DMS153 treated with DMSO at 0.1 percent for 48 hours (cell line): ENCODE data around the gene NOTCH4.

ENCODE experiments used
- DNase-seq: peaks from one replicate; lab custom pipeline; 2025; ENCODE audit not compliant: unreplicated experiment; lab: John Stamatoyannopoulos, UW

NOTCH4 gene

DNA sequence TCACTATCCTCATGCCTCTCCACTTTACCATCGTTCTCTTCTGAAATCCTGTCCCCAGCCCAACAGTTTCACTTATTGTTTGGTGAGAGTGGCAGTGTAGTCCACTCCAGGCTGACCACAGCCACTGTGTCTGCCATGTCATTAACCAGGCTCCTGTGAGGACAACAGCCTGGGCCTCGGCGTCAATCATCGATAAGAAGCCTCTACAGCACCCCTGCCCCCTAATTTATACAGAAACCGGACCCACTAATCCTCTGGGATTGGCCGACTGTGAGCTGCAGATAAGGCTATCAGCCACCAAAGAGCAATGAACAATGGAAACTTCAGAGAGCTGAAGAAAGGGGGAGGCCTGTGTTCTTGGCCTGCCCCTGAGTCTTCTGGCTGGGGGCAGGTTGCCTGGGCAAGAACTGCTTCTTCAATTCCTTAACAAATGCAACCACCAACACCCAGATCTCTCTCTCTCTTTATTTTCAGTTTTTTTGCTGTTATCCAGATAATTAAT, 56.1 kb downstream of the NOTCH4 start:
- no peak for DNase-seq

DNA sequence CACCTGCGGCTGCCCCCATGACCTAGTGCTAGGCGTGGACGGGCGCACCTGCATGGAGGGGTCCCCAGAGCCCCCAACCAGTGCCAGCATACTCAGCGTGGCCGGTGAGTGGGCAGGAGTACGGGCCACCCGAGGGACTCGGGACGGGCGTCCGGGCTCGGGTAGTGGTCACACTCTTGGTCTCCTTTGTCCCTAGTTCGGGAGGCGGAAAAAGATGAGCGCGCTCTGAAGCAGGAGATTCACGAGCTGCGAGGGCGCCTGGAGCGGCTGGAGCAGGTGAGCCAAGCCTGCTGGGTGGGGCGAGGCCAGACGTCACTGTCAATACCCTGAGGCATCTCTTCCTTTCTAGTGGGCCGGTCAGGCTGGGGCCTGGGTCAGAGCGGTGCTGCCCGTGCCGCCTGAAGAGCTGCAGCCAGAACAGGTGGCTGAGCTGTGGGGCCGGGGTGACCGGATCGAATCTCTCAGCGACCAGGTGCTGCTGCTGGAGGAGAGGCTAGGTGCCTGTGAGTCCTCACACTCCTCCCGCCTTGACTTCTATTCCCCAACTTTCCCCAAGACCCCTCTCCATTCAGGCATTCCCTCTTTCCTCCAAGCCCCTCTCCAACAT, 56.6 kb downstream of the NOTCH4 start:
- DNase-seq, result peak; percentile 15

DNA sequence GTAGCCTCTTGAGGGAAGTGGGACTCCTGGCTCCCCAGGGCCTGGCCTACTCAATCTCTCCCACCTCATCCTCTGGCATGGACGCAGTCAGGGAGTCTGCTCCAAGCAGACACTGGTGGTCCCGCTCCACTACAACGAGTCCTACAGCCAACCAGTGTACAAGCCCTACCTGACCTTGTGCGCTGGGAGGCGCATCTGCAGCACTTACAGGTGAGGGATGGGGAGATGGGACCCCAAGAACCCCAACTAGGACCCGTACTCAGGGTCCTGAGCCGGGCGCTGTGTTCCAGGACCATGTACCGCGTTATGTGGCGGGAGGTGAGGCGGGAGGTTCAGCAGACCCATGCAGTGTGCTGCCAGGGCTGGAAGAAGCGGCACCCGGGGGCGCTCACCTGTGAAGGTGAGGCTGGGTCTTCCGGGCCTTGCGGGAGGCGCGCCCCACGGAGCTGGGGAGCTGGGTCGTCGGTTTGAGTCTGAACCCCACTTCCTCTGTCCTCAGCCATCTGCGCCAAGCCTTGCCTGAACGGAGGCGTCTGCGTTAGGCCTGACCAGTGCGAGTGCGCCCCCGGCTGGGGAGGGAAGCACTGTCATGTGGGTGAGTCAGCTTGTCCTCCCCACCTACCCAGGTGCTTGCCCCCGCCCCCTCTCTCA, 57.3 kb downstream of the NOTCH4 start:
- no peak for DNase-seq

DNA sequence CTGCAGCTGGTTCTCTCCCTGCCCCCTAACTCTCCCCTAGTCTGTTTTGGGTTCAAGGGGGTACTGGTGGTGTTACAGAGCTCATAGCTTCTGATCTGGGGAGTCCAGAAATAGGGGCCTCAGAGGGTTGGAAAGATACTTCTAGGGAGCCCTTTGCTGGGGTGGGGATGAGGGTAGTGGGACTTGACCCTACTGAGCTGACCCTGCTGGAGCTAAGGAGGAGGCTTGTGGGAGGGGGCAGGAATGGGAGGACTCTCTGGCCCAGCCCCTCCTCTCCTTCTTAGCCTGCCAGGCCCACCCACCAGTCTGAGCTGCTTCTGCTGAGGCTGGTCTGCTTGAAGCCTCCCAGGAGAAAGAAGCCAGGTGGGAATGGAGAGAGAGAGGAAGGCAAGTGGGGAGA, 59.6 kb downstream of the NOTCH4 start, which contains the start of gene EGFL8:
EGFL8 (plus strand) TSS at position 301 of the 400 bp plus-strand sequence. CDS start 1,571 bp downstream, outside the sequence.
- DNase-seq, result no peak

DNA sequence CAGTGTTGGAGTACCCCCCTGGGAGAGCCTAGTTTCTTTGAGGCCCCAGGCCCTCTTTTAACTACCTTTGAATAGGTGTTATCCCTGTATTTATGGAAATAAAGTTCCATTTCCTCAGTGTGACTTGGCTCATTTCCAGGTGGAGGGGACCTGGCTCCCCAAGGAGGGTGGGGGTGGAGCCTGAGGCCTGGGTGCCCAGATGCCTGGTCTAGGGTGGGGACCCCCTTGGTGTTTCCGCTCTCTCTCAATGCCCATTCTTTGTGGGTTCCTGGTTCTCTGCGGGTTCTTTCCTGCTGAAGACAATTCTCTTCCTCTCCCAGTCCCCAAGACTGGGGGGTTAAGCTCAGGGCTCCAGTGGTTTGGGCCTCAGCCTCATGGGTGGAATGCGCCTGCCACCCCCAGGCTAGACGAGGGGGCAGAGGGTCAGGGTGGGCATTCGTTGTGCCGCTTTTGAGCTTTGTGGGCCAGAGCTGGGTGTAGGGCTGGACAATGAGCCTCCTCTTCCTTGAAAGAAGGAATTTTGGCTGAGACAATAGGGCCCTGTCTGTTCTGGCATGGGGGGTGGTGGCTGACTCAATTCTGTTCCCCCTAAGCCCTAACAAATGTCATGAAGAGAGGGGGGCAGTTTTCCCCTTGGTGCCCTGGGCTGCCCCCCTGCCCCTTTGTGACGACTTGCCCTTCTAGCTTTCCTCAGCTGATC, 60.2 kb downstream of the NOTCH4 start:
- no peak for DNase-seq

DNA sequence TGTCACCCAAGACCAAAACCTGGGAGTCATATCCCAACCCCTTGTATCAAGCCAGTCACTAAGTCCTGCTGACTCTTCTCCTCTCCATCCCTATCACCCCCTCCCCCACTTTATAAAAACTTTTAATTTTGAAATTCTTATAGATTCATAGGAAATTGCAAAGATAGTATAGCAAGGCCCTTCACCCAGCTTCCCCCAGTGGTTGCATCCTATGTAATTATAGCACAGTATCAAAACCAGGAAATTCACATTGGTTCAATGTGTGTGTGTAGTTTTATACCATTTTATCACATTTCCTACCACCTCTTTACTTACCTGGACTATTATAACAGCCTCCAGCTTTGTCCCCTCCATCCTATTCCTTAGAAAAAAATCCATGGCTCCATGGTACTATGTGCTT, 65.8 kb downstream of the NOTCH4 start:
- DNase-seq, result no peak

DNA sequence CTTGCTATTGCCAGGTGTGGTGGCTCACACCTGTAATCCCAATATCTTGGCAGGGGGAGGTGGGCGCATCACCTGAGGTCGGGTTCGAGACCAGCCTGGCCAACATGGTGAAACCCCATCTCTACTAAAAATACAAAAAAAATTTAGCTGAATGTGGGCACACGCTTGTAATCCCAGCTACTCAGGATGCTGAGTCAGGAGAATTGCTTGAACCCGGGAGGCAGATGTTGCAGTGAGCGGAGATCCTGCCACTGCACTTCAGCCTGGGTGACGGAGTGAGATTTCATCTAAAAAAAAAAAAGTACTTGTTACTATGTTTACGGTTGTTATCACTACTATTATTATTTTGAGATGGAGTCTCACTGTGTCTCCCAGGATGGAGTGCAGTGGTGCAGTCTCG, 67.0 kb downstream of the NOTCH4 start:
- DNase-seq, result no peak

DNA sequence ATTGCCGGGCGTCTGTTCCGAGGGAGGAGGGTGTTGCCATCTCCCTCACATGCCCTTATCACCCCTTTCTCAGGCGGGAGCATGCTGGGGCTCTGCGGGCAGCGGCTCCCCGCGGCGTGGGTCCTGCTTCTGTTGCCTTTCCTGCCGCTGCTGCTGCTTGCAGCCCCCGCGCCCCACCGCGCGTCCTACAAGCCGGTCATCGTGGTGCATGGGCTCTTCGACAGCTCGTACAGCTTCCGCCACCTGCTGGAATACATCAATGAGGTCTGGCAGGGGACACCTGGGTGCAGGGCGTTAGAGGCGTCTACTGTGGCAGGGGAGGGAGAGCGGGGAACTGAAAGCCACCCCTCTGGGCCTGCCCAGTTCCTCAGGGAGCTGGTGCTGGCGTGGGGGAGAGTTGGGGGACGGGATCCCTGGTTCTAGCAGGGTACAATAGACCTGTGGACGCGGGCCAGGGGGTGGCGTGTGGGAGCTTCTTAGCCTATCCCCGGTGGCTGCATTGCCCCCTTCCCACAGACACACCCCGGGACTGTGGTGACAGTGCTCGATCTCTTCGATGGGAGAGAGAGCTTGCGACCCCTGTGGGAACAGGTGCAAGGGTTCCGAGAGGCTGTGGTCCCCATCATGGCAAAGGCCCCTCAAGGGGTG, 69.2 kb downstream of the NOTCH4 start:
- DNase-seq, result peak; percentile 47

DNA sequence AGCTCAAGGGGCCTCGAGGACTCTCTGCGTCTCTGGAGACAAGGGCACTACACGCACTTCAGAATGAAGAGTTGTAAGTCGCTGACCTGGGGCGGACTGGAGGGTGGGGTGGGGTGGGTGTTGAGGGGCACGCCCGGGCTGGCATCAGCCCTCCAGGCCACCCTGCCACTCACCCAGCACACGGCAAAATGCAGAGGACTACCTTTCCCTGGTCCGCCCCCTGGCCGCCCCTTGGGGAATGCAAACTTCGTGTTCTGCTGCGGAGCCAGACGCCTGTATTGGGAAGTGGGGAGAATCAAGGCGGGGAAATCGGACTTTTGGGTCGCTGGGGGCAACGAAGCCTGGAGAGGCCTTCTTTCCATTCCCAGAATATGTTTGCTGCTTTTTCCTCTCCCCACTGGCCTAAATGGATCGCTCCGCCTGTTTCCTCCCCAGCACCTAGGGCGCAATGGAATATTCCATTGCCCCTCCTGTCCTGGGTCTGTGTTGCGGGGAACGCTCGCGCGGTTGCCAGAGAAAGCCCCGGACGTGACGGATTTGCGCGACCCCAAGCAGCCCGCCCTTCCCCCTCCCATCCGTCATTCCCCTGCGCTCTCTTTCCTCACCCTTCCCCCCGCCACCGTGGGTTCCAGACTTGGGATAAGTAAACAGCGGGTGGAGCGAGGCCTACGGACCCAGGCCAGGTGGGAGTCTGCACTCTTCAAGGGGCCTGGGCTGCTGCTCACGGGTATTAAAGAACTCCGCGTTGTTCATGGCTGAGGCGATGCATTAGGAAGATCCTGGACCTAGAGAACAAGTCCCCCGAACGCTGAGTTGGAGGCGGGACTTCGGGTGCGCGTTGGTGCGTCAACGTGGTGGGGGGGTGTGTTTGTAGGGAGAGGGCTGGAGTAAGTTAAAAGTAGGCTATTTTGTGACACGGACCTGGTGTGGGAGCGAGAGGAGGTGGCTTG, 70.0 kb downstream of the NOTCH4 start, which contains the start of gene PPT2:
PPT2 (plus strand) TSS at position 578 of the 950 bp plus-strand sequence. CDS start 454 bp downstream, outside the sequence.
- peak; percentile 52 for DNase-seq

DNA sequence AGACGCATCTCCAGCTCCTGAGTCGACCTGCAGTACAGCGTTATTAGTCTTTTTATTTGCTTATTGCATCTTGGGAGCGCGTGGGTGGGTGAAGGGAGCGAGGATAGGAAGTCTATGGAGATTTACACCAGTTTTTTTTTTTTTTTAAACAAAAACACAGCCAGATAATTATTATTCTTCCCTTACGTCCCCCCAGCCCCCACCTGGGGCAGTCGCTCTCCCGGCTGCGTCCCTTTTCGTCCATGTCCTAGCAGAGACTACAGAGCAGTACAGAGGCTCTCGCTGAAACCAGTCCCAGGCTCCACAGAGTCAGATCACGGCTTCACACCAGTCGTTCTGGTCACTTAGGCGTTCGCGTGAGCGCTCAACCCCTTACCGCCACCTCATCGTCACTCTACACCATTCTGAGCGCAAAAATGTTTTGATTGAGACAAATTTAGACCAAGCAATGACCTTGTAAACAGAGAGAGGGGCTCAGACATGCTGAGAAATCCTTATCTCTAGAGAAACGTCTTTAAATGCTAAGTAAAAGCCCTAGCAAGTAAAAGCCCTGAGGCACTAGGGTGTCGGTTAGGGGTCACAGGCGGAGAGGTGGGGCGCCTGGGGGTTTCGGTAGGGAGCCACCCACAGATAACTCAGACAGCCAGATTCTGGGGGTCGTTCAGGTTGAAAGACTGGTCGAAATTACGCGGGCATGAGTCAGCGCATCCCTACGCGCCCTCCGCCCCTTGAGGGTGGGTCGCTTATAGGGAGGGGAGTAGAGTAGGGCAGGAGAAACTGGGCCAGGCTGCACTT, 70.9 kb downstream of the NOTCH4 start:
- no peak for DNase-seq

DNA sequence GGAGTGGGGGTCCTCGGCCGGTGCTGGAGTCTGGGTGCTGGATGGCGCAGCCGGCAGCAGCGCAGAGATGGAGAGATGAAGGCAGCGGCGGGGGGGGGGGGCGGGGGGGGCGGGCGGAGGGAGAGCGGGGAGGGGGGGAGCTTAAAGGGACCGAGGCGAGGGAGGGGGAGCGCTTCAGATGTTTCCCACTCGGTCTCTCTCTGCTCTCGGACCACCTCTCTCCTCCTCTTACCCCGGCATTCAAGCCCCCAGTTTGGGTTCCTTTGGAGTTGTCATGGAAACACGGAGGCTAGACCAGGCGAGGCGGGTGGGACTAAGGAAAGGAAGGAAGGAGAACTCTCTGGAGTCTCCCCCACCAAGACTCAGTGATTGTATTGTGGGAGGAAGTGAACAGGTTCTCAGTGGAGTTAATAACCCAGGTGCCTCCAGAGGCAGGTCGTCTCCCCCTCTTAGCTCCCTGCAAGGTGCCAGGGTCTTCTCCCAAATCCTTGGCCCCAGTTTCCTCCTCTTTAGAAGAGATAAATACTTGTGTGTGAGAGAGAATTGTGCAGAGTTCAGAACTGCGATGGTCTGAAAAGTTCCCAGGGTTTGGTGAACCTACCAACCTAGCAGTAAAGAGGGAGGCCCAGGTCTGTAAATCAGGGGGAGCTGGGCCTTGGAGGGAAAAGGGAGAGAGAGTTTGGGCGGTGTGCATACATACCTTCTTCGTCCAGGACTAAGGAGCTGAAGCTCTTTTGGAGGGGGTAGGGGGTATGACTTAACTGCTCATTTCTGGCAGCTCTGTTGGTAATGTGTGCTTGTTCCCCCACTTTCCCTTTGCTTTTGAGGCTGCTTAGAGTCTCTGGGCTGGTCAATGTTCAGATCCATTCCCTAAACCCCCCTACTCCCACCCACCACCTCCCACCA, 71.8 kb downstream of the NOTCH4 start, which contains the start of gene PRRT1:
PRRT1 (minus strand) TSS at position 77 of the 906 bp plus-strand sequence. CDS start 112 bp downstream, outside the sequence.
- no peak for DNase-seq

DNA sequence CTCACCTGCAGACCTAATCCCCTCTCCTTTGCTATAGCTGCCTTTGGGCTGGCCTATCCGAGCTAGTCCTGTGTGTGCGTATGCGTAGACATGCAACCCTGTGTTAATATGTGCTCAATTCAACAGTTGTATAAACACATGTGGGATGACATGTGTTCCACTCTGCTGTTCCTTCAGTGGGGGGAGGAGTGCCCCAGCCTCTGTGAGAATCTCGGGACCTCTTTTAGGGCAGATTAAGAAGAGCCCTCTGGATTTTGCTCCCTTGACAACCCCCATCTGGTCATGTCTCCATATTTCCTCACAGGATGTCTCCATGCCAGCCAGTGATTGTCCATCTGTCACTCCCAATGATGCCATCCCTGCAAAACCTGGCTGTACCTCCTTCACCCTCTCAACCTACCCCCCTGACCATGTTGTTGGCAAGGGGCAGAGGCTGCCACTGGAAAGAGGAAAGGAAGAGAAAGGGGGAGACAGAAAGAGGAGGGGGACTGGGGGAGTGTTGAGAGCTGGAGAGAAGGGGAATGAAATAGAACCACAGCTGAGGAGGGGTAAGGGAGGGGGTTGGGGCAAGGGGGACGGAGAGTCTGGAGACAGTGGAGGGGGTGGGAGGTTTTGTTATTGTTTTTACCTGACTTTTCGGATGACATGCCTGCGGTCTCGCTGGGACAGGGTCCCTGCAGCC, 72.5 kb downstream of the NOTCH4 start:
- DNase-seq, result no peak

DNA sequence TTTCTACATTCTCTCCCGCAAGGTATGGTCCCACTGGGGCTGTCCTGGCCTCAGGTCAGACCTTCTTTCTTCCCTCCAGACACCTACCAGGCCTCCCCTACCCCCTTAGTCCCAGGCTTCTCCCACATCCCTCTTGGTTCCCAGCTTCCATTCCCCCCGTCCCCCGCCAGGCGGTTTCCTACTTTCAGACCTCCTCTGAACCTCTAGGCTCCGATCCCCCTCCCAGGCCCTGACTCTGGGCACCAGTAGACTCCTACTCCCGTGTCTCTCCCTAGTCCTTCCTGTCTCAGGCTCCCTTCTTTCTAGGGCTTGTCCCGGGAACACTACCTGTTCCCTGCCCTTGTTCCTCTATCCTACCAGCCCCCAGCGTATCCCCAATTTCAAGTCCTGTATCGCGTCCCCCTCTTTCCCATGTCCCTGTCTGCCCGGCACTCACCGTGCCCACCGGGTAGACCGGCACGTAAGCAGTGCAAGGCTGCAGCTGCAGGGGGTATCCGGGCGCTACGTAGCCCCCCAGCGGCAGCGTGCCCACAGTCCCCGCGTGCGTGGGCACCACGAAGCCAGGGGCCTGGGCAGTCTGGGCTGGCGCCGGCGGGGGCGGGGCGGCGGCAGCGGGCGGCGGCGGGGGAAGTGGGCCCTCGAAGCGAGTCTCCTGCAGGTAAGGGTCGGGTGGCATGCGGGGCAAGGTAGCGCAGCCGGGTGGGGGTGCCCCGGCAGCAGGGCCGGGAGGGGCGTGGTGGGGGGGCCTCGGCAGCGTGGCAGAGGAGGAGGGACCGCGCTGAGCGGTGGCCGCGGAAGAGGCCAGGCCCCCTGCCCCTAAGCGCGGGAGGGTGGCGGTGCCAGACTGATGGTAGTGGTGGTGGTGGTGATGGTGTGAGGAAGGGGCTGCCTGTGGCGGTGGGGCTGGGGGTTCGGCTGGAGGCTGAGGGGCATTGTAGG, 73.7 kb downstream of the NOTCH4 start:
- no peak for DNase-seq

DNA sequence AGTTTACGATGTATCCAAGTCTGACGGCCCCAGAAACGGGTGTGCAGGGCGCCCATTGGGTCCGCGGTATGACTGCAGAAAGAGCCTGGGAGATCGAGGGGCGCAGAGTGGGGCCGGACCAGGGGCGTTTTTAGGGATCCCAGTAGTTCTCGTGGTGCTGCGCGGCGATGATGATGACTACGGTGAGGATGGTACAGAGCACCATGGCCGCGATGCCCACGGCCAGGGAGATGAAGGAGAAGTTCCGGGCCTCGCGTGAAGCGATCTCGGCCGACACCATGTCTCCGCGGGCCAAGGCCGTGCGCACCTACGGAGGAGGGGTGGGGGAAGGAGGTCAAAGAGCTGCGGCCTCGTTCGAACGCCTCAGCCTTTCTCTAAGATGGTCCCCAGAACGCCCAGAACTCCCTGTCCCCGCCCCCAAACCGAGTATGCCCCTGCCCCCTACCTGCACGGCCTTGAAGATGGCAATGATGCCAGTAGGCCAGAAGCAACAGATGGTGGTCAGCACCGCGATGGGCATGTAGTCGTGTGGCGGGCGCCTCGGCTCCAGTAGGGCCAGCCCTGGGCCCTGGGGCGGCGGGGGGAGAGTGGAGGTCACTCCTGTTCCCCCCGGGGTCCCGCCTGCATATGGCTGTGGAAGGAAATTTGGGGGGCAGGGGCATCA, 74.6 kb downstream of the NOTCH4 start:
- DNase-seq, result no peak

DNA sequence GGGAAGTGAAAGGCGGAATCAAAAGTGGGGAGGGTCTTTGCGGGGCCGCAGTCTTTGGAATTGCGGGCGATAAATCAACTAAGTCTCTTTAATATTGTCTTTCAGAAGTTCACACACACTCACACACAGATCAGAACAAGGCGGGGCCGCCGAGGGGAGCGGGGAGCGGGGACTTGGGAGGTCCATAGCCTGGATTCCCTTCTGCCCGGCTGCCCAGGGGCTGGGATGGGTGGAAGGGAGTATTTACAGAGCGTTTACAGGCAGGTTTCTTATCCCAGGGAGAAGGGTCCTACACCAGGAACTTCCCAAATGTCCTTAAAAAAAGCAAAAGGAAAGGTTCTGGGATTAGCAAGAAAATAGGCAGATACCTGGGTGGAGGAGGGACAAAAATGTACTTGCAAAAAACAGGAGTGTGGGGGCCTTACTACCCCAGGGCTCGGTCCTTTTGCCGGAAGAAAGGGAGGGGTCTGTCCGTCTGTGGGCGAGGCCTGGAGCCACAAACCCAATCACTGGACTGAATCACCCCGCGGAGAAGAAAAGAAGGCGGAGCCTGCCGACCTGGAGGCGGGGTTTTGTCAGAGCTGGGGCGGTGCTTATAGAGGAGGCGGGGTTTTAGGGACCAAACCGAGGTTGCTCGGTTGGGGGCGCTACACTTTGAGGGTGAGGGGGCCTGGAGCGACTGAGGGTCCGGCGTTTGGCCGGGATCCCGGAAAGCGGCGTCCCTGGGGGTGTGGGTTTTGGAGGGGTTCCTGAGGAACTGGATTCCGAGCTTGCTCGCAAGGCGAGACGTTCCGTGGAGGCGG, 75.4 kb downstream of the NOTCH4 start:
- no peak for DNase-seq
